Measurements from ENCODE around the gene NFATC2.

NFATC2 gene

DNA sequence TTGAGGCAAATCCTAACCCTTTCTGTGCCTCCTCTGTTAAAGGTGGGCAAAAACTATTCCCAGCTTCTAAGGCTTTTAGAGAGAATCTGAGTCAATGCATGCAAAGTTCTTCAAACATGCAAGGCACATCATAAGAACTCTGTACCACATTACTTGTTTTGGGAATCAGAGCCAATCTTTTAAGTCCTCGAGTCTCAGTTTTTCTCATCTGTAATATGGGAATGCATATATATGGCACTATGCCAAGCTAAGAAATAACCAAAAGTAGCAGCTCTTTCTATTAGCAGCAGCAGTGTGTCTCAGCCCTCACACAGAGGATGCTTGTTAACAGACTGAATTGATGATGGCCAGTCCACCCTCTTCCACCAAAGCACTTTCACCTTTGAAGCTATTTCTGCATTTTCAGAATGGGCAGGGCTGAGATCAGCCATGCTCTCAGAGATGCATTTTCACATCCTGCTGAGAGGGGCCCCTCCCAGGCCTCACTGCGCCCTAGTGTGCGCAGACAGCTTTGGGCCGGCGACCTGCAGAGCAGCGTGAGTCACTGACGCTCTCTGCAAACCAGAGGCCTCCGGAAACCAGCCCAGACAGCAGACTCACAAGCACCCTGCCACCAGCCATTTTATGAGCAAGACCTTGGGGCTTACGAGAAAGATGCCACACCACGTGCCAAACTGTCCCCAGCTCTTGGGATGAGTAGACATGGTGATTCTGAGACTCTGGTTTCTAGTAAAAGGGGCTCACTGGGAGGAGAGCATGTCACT is 138.0 kb downstream of the NFATC2 start:
- DNase-seq, result peak; percentile 62 to 83 (median 74)

DNA sequence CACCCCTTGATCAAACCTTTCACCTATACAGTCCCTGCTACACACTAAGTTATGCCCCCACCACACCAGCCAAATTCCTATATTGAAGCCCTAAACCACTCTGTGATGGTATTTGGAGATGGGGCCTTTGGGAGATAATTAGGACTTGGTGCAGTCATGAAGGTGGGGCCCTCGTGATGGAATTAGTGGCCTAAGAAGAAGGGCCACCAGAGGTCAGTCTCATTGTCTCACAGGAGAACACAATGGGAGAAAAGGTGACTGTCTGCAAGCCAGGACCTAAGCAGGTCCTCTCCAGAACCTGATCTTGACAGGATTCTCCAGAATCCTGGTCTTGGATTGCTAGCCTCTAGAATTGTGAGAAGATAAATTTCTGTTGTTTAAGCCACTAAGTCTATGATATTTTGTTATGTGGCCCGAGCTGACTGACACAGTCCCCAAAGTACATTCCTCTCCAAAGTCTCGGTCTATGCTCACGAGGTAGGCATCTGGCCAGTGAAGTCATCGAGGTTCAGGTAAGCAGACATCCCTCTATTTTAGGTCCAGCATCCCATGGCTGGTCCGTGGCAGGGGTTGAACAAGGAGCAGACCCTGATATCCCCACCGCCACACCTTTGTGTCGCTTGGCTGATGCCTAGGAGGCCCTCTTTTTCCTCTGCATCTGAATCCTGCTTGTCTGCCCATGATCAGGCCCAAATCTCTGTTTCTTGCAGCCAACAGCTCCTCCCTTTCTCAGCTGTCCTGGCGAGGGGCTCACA is 138.9 kb downstream of the NFATC2 start:
- no peak for DNase-seq

- no peak for DNase-seq
These were observed 140.3 kb downstream of the NFATC2 start for GRCh38 chr20:51402201-51402600.

DNA sequence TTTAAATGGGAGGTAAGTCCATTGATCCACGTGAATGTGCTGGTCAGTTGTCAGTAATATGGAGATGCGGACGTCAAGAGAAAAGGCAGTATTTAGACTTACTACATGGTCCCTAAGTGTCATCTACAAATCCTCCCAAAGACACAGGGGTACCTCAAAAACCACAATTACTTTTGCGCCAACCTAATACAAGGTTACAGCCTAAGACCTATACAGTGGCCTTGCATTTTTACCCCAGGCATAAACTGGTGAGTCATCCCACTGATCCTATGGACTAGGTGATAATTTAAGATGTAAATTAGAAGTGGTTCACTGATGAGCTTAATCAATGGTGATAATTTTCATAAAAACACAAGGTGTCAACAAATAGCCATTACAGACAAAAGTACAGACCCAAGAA is 141.0 kb downstream of the NFATC2 start:
- no peak for DNase-seq

DNA sequence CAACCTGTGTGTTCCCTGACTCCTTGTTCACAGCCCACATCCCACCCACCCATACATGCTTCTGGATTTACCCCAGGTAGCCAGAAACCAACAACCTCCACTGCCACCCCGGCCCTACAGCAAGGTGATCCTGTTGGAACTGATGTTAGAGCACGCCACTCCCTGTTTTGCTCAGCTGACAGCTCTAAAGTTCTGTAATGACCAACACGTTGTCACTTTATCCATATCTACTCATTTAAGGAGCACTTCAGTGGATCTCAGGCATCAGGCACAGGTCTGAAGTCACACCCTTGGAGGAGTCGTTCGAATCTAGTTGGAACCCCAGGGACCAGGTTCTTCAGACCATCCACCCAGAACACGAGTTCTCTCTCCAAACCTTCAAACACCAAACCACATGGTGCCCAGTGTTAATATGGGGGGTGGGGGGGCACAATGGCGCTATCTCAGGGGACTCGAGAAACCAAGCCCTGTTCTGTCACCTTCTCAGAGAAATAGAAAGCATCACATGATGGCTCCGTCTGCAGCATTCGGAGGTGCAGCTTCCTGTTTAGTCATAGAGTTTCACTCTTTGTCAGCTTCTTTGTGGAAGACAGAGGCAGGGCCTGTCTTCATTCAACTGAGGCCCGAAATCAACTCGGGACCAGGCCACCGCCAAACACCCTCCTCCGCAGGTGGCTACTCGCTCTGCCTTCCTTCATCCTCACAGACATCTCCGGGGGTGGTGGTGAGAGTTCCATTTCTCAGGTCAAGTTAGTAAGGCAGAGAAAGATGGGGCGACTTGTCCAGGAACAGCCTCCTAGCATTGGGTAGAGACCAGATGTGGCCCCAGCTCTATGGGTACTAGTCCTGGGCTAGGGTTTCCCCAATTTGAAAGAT is 142.2 kb downstream of the NFATC2 start:
- DNase-seq, result peak; percentile 31 to 48 (median 40)

GRCh38 chr20:51399006-51399890 is 143.3 kb downstream of the NFATC2 start:
- no peak for DNase-seq

DNA sequence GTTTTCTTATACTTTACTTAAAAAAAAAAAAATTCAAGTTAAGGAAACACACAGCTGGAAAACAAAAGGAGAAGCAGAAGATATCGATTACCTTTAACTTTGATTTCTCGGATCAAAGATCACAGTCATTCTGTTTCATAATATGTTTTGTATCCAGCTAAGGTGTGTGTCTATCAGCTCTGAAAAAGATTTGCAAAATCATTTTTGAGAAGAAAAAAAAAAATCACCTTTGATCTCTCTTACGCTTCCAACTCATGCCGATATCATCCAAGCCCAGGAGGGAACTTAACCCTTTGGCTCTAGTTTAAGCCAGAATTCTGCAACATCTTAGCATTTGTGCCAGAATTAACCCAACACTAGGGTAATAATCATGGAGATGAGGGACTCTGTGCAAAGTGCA is 144.0 kb downstream of the NFATC2 start:
- no peak for DNase-seq

GRCh38 chr20:51398083-51398482 is 144.4 kb downstream of the NFATC2 start:
- DNase-seq, result no peak

- no peak for DNase-seq
These were observed 145.4 kb downstream of the NFATC2 start for GRCh38 chr20:51397137-51397536.

DNA sequence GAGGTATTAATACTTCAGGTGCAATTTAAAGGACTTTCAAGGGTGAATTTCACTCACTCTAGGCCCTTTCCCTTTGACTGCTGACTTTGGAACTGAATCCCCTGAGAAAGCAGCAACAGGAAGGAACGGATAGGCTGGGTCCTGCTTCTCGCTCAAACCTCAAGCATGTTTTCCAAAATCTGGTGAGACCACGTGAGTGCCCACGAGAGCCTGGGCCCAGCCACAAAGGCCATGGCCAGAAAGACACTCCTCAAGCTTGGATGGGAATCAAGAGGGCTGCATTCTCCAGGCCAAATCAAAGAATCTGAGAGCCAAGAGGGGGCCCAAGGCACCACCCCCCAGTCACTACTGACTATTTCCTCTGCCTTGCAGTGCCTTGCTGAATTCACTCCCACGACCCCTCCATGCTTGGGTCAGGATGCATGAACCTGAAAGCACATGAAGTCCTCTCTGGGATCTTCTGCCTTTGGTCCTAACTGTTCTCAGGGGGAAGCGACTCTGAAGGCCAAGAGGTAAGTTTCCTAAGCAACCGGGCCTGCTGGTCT is 146.1 kb downstream of the NFATC2 start:
- no peak for DNase-seq

DNA sequence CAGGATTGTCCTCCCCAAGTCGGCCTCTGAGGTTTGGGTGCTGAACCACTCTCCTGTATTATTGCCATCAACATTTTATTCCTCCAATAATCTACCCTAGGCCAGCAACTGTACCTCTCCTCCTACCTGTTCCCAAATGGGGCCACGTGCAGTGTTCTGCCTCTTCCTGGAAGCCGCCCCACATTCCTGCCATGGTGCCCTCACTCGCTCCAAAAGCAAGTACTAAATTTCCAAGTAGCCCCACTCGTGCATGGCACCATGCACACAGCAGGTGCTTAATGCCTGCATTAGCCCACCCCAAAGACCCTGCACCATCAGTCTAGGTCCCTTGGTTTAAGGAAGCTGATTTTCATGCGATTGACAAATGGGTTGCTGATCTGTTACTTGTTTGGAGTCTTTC is 147.8 kb downstream of the NFATC2 start:
- no peak for DNase-seq

- DNase-seq, result no peak
These were observed 148.9 kb downstream of the NFATC2 start for GRCh38 chr20:51393571-51393970.

DNA sequence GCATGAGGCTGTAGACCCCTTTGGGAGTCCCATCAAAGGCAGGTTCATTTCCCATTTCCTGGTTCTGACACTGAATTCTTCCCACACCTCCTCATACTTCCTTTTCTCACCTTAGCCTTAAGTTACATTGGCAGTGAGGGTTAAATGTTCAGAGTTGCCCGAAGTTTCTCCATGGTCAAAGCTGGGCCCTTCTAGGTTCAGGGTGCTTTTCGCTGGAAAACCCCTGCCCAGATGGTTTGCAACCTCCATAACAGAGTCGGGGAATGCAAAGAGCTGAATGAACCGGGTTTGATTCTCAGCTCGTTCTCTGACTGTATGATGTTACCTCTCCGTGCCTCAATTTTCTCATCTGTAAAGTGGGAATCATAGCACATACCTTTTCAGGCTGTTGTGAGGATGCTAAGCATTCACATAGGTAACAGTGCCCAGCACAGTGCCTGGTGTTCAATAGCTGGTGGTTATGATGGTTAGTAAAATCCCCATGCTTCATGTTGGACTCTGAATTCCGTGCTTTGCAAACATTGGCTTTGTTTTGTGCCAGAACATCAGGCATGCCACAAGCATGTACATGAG is 149.8 kb downstream of the NFATC2 start:
- no peak for DNase-seq

- DNase-seq, result no peak
These were observed 150.6 kb downstream of the NFATC2 start for GRCh38 chr20:51391926-51392325.

GRCh38 chr20:51389543-51390264 is 152.8 kb downstream of the NFATC2 start:
- no peak for DNase-seq

GRCh38 chr20:51388756-51389542 is 153.6 kb downstream of the NFATC2 start:
- no peak for DNase-seq

DNA sequence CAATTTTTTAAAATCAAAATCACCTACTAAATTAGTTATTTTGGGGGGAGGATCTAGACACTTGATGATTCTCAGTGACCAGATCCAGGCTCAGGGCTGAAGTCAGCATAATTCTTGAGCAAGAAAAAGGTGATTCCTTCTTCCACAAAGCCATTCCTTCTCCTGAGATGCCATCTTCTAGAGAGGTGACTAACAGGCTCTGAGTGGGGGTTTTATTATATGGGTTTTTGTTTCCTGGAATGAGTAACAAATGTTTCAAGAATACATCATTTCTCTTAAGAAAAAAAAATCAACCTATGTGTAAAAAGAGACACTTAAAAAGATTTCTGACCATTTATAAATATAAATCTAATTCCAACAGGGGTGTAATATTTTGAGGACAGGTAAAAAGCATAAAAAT is 154.3 kb downstream of the NFATC2 start:
- no peak for DNase-seq

DNA sequence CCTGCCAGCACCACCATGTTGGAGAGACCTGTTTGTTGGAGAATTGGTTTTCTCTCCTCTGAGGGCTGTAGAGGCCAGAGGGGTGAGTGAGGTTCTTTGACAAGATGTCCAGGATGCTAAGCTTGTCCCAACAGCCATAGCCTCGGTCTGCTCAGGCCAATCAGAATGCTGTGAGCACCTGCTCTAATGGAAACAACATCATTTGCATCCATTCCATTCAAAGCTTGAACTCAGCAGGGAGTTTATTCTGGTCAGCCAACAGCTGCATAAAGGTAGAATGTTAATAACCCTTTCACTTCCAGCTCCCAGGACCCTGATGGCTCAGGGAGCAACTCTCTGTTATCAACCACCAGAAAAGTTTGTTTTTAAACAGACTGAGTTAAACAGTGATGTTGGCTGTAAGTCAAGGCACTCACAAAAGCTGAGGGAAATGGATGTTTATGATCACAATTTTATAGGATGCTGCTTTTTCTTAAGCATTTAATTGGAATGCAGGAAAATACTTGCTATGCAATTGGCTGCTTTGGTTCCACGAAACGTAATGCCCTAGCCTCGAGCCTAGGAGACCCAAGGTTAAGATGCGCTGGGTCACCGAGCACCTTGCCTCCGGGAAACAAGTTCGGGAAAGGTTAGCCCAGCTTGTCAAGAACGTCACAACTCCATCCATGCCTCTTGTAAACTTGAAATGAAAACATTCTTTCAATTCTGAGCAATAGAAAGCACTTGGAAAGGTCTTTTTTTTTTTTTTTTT is 155.2 kb downstream of the NFATC2 start:
- DNase-seq, result no peak

DNA sequence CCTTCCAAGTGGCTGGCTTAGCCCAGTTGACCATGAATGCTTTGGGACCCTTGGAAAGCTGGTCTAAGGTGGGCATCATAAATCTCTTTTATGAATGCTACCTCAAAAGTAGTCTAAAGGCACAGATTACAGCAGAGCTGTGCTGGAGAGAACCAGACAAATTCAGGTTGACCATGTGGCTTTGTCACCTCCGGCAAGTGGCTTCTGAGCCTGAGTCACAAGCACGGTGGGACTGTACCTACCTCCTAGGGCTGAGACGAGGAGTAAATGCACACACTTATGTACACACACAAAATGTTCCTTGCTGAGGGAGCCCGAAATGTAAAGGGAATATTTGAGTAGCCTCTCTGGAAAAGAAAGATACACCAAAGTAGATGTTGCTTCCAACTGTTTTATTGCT is 155.9 kb downstream of the NFATC2 start:
- DNase-seq, result no peak

Data from activated CD4-positive, CD25-positive, alpha-beta regulatory T cell (primary cell).